Measurements from ENCODE around the gene ARSI.

ARSI gene

DNA sequence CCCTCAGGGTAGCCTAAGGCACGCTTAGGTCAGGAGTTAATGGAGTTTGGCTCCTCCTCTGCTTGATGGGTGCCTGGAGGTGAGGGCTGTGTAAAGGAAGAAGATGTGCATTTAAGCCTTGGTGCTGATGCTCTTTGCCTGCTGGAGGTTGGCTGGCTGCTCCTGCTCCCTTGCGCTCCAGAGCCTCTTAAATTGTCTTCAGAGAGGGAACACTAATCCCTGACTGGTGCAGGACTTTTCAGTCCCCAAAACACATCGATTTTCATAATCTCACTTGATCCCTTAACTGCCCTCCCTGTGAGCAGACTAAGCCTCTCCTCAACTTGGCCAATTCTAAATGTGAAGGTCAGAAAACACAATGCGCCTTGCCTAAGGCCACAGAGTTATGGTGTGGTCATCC lies 38.6 kb upstream of the ARSI start:
- CTCF ChIA-PET = interaction anchor here (0.6 kb wide), 1 partner anchor 460 kb away, joined by 4 read pairs; no protein-coding TSS in a partner anchor
- POLR2A ChIA-PET = no interaction called here

DNA sequence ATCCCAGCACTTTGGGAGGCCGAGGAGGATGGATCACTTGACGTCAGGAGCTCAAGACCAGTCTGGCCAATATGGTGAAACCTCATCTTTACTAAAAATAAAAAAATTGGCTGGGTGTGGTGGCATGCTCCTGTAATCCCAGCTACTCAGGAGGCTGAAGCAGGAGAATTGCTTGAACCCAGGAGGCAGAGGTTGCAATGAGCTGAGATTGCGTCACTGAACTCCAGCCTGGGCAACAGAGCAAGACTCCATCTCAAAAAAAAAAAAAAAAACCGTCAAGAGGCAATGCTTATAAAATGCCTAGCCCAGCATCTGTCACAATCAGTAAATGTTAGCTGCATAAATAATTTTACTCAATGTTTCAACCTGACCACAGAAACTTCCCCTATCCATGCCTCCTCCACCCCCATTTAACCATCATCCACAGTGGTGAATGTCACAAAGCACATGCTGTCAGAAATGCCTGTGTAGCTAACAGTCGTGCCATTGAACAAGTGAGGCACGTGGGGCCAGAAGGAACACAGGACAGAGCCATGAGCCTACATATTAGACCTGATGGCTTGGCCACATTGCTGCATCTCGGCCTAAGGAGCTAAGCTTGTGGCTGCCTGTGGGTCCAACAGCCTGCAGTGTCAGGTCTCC lies 38.0 kb upstream of the ARSI start:
- no peak for DNase-seq (ENCODE audit: extremely low spot score)
- ChIA-PET POLR2A (no interaction called here), CTCF (interaction anchor here (0.6 kb wide), 1 partner anchor 461 kb away, joined by 4 read pairs; no protein-coding TSS in a partner anchor)
- TF ChIP-seq, protein P1, sequence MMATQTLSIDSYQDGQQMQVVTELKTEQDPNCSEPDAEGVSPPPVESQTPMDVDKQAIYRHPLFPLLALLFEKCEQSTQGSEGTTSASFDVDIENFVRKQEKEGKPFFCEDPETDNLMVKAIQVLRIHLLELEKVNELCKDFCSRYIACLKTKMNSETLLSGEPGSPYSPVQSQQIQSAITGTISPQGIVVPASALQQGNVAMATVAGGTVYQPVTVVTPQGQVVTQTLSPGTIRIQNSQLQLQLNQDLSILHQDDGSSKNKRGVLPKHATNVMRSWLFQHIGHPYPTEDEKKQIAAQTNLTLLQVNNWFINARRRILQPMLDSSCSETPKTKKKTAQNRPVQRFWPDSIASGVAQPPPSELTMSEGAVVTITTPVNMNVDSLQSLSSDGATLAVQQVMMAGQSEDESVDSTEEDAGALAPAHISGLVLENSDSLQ (IDR thresholded peaks at IDR 0.05) = no peak
- no peak for TF ChIP-seq ZNF384 (IDR thresholded peaks at IDR 0.05)
- TF ChIP-seq FOXA1 (IDR thresholded peaks at IDR 0.05) = no peak
- no peak for TF ChIP-seq FOXK2 (IDR thresholded peaks at IDR 0.05)
- TF ChIP-seq LEF1 (IDR thresholded peaks at IDR 0.05; ENCODE audit: borderline replicate concordance) = no peak
- no peak for TF ChIP-seq BHLHE40 (IDR thresholded peaks at IDR 0.05; ENCODE audit: borderline replicate concordance)
- no peak for TF ChIP-seq L3MBTL2 (conservative IDR thresholded peaks at IDR 0.05)
- no peak for TF ChIP-seq ARNT (IDR thresholded peaks at IDR 0.05)

More for the DNA sequence above, 38.6 kb upstream of the ARSI start:
- TF ChIP-seq SP1 (IDR thresholded peaks at IDR 0.05) (no peak), ARNT (IDR thresholded peaks at IDR 0.05) (no peak), CTBP1 (IDR thresholded peaks at IDR 0.05; ENCODE audit: borderline replicate concordance) (no peak), FOXA1 (IDR thresholded peaks at IDR 0.05) (no peak), BHLHE40 (IDR thresholded peaks at IDR 0.05; ENCODE audit: borderline replicate concordance) (no peak), FOXK2 (IDR thresholded peaks at IDR 0.05) (no peak), TARDBP (IDR thresholded peaks at IDR 0.05) (no peak), LEF1 (IDR thresholded peaks at IDR 0.05; ENCODE audit: borderline replicate concordance) (no peak), HDGF (IDR thresholded peaks at IDR 0.05; ENCODE audit: borderline replicate concordance) (no peak), ZNF384 (IDR thresholded peaks at IDR 0.05) (no peak), L3MBTL2 (conservative IDR thresholded peaks at IDR 0.05) (no peak), FOXM1 (IDR thresholded peaks at IDR 0.05; ENCODE audit: borderline replicate concordance) (no peak), NFRKB (IDR thresholded peaks at IDR 0.05) (no peak), SUZ12 (IDR thresholded peaks at IDR 0.05) (no peak)
- TF ChIP-seq, protein P1 (IDR thresholded peaks at IDR 0.05) = no peak
- no peak for DNase-seq (ENCODE audit: extremely low spot score)

DNA sequence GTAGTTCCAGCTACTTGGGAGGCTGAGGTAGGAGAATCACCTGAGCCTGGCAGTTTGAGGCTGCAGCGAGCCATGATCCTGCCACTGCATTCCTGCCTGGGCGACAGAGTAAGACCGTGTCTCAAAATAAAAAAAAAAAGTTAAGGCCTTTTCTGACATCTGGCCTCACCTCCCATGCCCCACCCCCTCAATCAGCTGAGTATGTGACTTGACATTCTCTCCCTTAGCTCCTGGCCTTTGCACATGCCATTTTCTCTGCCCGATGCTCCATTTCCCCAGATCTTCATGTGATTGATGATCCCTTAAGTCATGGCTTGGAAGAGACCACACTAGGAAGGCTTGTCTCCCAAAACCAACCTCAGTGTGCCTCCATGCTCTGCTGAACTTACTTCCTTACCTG lies 37.1 kb upstream of the ARSI start:
- TF ChIP-seq FOXM1 (IDR thresholded peaks at IDR 0.05; ENCODE audit: borderline replicate concordance) (no peak), CTBP1 (IDR thresholded peaks at IDR 0.05; ENCODE audit: borderline replicate concordance) (no peak), SUZ12 (IDR thresholded peaks at IDR 0.05) (no peak), ZNF384 (IDR thresholded peaks at IDR 0.05) (no peak), FOXK2 (IDR thresholded peaks at IDR 0.05) (no peak), HDGF (IDR thresholded peaks at IDR 0.05; ENCODE audit: borderline replicate concordance) (no peak), ARNT (IDR thresholded peaks at IDR 0.05) (no peak), SP1 (IDR thresholded peaks at IDR 0.05) (no peak), NFRKB (IDR thresholded peaks at IDR 0.05) (no peak)
- CTCF ChIA-PET = interaction anchor here (0.9 kb wide), 1 partner anchor 11 kb away, joined by 3 read pairs; no protein-coding TSS in a partner anchor
- POLR2A ChIA-PET = interaction anchor here (1.0 kb wide), 1 partner anchor 12 kb away, joined by 4 read pairs; no protein-coding TSS in a partner anchor
- DNase-seq (ENCODE audit: extremely low spot score) = no peak

DNA sequence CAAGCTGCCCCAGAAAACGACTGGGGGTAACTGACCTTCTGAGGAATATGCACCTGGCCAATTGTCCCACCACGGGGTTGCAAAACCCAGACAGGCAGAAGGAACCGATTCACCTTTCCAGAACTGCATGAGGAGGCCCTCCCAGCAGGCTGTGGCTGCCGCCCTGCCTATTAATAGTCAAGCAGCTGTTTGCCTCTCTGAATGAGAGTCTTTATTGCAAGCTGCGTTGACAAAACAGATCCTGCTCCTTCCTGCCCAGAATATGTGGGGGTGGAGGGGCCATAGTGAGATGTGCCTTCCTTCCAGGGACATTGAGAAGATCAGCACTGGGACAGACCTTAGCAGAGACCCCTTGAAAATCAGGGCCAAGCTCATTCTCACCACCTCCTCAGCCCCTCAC lies 36.5 kb upstream of the ARSI start:
- ChIA-PET CTCF (interaction anchor here (0.9 kb wide), 1 partner anchor 11 kb away, joined by 3 read pairs; no protein-coding TSS in a partner anchor), POLR2A (interaction anchor here (1.0 kb wide), 1 partner anchor 11 kb away, joined by 4 read pairs; no protein-coding TSS in a partner anchor)
- TF ChIP-seq NFRKB (IDR thresholded peaks at IDR 0.05) = no peak
- no peak for TF ChIP-seq BHLHE40 (IDR thresholded peaks at IDR 0.05; ENCODE audit: borderline replicate concordance)
- no peak for TF ChIP-seq SUZ12 (IDR thresholded peaks at IDR 0.05)
- no peak for TF ChIP-seq FOXA1 (IDR thresholded peaks at IDR 0.05)
- no peak for TF ChIP-seq FOXM1 (IDR thresholded peaks at IDR 0.05; ENCODE audit: borderline replicate concordance)
- TF ChIP-seq LEF1 (IDR thresholded peaks at IDR 0.05; ENCODE audit: borderline replicate concordance) = no peak
- no peak for TF ChIP-seq ARNT (IDR thresholded peaks at IDR 0.05)
- TF ChIP-seq TARDBP (IDR thresholded peaks at IDR 0.05) = no peak
- TF ChIP-seq, protein P1 (IDR thresholded peaks at IDR 0.05) = no peak
- TF ChIP-seq L3MBTL2 (conservative IDR thresholded peaks at IDR 0.05) = no peak
- no peak for TF ChIP-seq ELF4 (IDR thresholded peaks at IDR 0.05)
- no peak for TF ChIP-seq FOXK2 (IDR thresholded peaks at IDR 0.05)
- no peak for TF ChIP-seq CTBP1 (IDR thresholded peaks at IDR 0.05; ENCODE audit: borderline replicate concordance)
- TF ChIP-seq ZNF384 (IDR thresholded peaks at IDR 0.05) = no peak
- DNase-seq (ENCODE audit: extremely low spot score) = no peak

DNA sequence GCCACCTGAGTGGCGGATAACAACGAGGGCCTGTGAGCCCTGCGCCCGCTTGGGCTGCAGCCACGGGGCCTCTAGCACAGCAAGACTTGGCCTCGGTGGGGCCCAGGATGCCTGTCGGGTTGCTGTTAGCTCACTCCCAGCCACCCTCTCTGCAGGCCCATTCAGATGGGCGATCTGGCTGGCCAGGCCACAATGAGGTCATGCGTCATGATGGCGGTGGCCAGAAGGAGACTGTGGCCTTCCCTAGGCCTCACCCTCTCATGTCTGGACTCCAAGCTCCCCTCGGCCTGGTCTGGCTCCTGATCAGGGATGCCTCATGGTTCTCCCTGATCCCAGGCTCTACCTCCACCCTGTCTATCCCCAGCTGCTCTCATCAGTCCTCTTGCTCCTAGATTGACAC lies 35.8 kb upstream of the ARSI start:
- TF ChIP-seq TARDBP (IDR thresholded peaks at IDR 0.05) (no peak), HDGF (IDR thresholded peaks at IDR 0.05; ENCODE audit: borderline replicate concordance) (no peak), ELF4 (IDR thresholded peaks at IDR 0.05) (no peak), NFRKB (IDR thresholded peaks at IDR 0.05) (no peak), SUZ12 (IDR thresholded peaks at IDR 0.05) (no peak), FOXA1 (IDR thresholded peaks at IDR 0.05) (no peak), LEF1 (IDR thresholded peaks at IDR 0.05; ENCODE audit: borderline replicate concordance) (no peak), FOXM1 (IDR thresholded peaks at IDR 0.05; ENCODE audit: borderline replicate concordance) (no peak), CTBP1 (IDR thresholded peaks at IDR 0.05; ENCODE audit: borderline replicate concordance) (no peak), BHLHE40 (IDR thresholded peaks at IDR 0.05; ENCODE audit: borderline replicate concordance) (no peak), L3MBTL2 (conservative IDR thresholded peaks at IDR 0.05) (no peak), ZNF384 (IDR thresholded peaks at IDR 0.05) (no peak), SP1 (IDR thresholded peaks at IDR 0.05) (no peak), ARNT (IDR thresholded peaks at IDR 0.05) (no peak)
- TF ChIP-seq, protein P1 (IDR thresholded peaks at IDR 0.05) = no peak
- POLR2A ChIA-PET = no interaction called here
- CTCF ChIA-PET = interaction anchor here (0.6 kb wide), 1 partner anchor 919 kb away, joined by 5 read pairs; no protein-coding TSS in a partner anchor
- DNase-seq (ENCODE audit: extremely low spot score) = no peak
